GM23338 (cell line): ENCODE results near the gene NDUFS7. TPM values are rescaled to one million over a fixed set of nuclear protein-coding genes. Genes with fewer than 3 reads are reported as not detected.

ENCODE experiments used
- ATAC-seq: fragments of 200-7000 bp; cut with Tn5 transposase; 3 replicates; pipeline ENCODE4 v1.9.1; 2020
- DNase-seq: peaks from one replicate; pipeline ENCODE4 v3.0.0-alpha.2; 2015; ENCODE audit warnings: low spot score
- H2AFZ ChIP-seq: fragments of 200-600 bp; sonication (generic); 2 replicates; pipeline ENCODE4 v1.8.0; 2016; ENCODE audit warnings: antibody characterized with exemption, mild to moderate bottlenecking, moderate library complexity
- H3F3A ChIP-seq: fragments of 200-600 bp; sonication (generic); replicated peaks from 2 replicates; pipeline ENCODE4 v1.8.0; 2017; ENCODE audit warnings: antibody characterized with exemption, mixed run types, low read depth
- H3K27ac ChIP-seq: fragments of 200-600 bp; sonication (generic); 2 replicates; pipeline ENCODE4 v1.6.1; 2016; ENCODE audit warnings: low read depth
- H3K27me3 ChIP-seq: fragments of 200-600 bp; sonication (generic); 2 replicates; pipeline ENCODE4 v1.8.0; 2016; ENCODE audit warnings: mild to moderate bottlenecking, mixed run types, moderate library complexity; ENCODE audit not compliant: insufficient read depth
- H3K36me3 ChIP-seq: fragments of 200-600 bp; sonication (generic); 2 replicates; pipeline ENCODE4 v1.8.0; 2016; ENCODE audit warnings: mild to moderate bottlenecking; ENCODE audit not compliant: insufficient read depth
- H3K4me1 ChIP-seq: fragments of 200-600 bp; sonication (generic); 2 replicates; pipeline ENCODE4 v1.8.0; 2016; ENCODE audit warnings: mild to moderate bottlenecking, moderate library complexity; ENCODE audit not compliant: insufficient read depth
- H3K4me2 ChIP-seq: fragments of 200-600 bp; sonication (generic); 2 replicates; pipeline ENCODE4 v1.7.1; 2017; ENCODE audit warnings: mixed run types
- H3K4me3 ChIP-seq: fragments of 200-600 bp; sonication (generic); 2 replicates; pipeline ENCODE4 v1.6.1; 2016; ENCODE audit warnings: mixed run types
- H3K79me2 ChIP-seq: fragments of 200-600 bp; sonication (generic); replicated peaks from 2 replicates; pipeline ENCODE4 v1.8.0; 2017; ENCODE audit warnings: mild to moderate bottlenecking; ENCODE audit not compliant: insufficient read depth
- H3K9me2 ChIP-seq: fragments of 200-600 bp; sonication (generic); 2 replicates; pipeline ENCODE4 v1.8.0; 2017; ENCODE audit not compliant: insufficient read depth
- H4K20me1 ChIP-seq: fragments of 200-600 bp; sonication (generic); replicated peaks from 2 replicates; pipeline ENCODE4 v1.8.0; 2017; ENCODE audit warnings: mild to moderate bottlenecking; ENCODE audit not compliant: insufficient read depth
- H3K27ac Mint-ChIP-seq: 2 replicates; pipeline ENCODE4 v1.8.0; 2020; ENCODE audit warnings: inconsistent platforms, mild to moderate bottlenecking, moderate library complexity, mixed read lengths
- H3K27me3 Mint-ChIP-seq: 3 replicates; pipeline ENCODE4 v1.8.0; 2022; ENCODE audit warnings: low read depth, mild to moderate bottlenecking, moderate library complexity, mixed read lengths, inconsistent platforms; ENCODE audit not compliant: insufficient read depth, poor library complexity
- H3K36me3 Mint-ChIP-seq: 3 replicates; pipeline ENCODE4 v1.8.0; 2021; ENCODE audit warnings: low read depth, mild to moderate bottlenecking, inconsistent platforms, moderate library complexity, mixed read lengths
- H3K4me1 Mint-ChIP-seq: 3 replicates; pipeline ENCODE4 v1.8.0; 2020; ENCODE audit warnings: mild to moderate bottlenecking, inconsistent platforms, mixed read lengths
- H3K4me3 Mint-ChIP-seq: 3 replicates; pipeline ENCODE4 v1.8.0; 2021; ENCODE audit warnings: moderate library complexity, mild to moderate bottlenecking, inconsistent platforms, mixed read lengths
- H3K9me3 Mint-ChIP-seq: 3 replicates; pipeline ENCODE4 v1.8.0; 2020; ENCODE audit warnings: moderate library complexity, mild to moderate bottlenecking, inconsistent platforms, mixed read lengths
- CREB1 ChIP-seq: fragments of 250-450 bp; sonication (Bioruptor Pico); IDR thresholded peaks from 2 replicates; pipeline ENCODE4 v1.5.0; 2020; ENCODE audit warnings: low read depth, mild to moderate bottlenecking, moderate library complexity
- CTCF ChIP-seq, 2 experiments: fragments of 200-600 bp in 1 of 2; sonication (generic) in 1 of 2; conservative IDR thresholded peaks; 2 replicates each; pipeline versions ENCODE4 v1.5.1 to v1.6.1; 2016 to 2017; ENCODE audit warnings: antibody characterized with exemption in 2 of 2, low read depth in 2 of 2, mild to moderate bottlenecking in 2 of 2, moderate library complexity in 1 of 2
- ETS1 ChIP-seq: IDR thresholded peaks from 2 replicates; pipeline ENCODE4 v1.6.1; 2016; ENCODE audit warnings: antibody characterized with exemption
- EZH2 ChIP-seq: fragments of 200-600 bp; sonication (generic); IDR thresholded peaks from one replicate; pipeline ENCODE4 v1.8.0; 2017; ENCODE audit warnings: antibody characterized with exemption, mild to moderate bottlenecking, low read depth; ENCODE audit not compliant: unreplicated experiment
- EZH2phosphoT487 ChIP-seq: fragments of 200-600 bp; sonication (generic); IDR thresholded peaks from one replicate; pipeline ENCODE4 v1.8.1; 2018; ENCODE audit warnings: antibody characterized with exemption; ENCODE audit not compliant: unreplicated experiment
- JUNB ChIP-seq: IDR thresholded peaks from one replicate; pipeline ENCODE4 v1.6.1; 2016; ENCODE audit warnings: antibody characterized with exemption; ENCODE audit not compliant: unreplicated experiment
- NANOG ChIP-seq: IDR thresholded peaks from 2 replicates; pipeline ENCODE4 v1.6.1; 2016; ENCODE audit warnings: antibody characterized with exemption, borderline replicate concordance
- POLR2AphosphoS5 ChIP-seq: IDR thresholded peaks from 2 replicates; pipeline ENCODE4 v1.6.1; 2016; ENCODE audit warnings: antibody characterized with exemption, low read depth
- REST ChIP-seq: IDR thresholded peaks from one replicate; pipeline ENCODE4 v1.6.1; 2018; ENCODE audit warnings: antibody characterized with exemption; ENCODE audit not compliant: unreplicated experiment
- STAT1 ChIP-seq: IDR thresholded peaks from one replicate; pipeline ENCODE4 v1.6.1; 2016; ENCODE audit warnings: antibody characterized with exemption; ENCODE audit not compliant: unreplicated experiment
- ZNF114 ChIP-seq: fragments of 250-450 bp; sonication (Bioruptor Pico); IDR thresholded peaks from 2 replicates; pipeline ENCODE4 v1.5.0; 2020; ENCODE audit warnings: mild to moderate bottlenecking, moderate library complexity
- ZNF331 ChIP-seq: fragments of 250-450 bp; sonication (Bioruptor Pico); IDR thresholded peaks from 2 replicates; pipeline ENCODE4 v1.5.0; 2020; ENCODE audit warnings: low read depth, mild to moderate bottlenecking, moderate library complexity
- polyA plus RNA-seq: library from polyadenylated mRNA; unstranded; fragments of >200 nt; fragmentation: Nextera tagmentation; extraction: Ambion mirVana; gene quantifications from 2 replicates; pipeline ENCODE4 v1.2.1, GENCODE V29; 2016
- total RNA-seq: library from RNA; depleted of rRNA; stranded (reverse); fragments of >200 nt; shearing (Covaris generic); gene quantifications from 2 replicates; pipeline ENCODE4 v1.2.3, GENCODE V29; 2014

NDUFS7 gene
- total and polyA plus RNA-seq, 2 experiments from 2014 or later, result 132 to 203 TPM

DNA sequence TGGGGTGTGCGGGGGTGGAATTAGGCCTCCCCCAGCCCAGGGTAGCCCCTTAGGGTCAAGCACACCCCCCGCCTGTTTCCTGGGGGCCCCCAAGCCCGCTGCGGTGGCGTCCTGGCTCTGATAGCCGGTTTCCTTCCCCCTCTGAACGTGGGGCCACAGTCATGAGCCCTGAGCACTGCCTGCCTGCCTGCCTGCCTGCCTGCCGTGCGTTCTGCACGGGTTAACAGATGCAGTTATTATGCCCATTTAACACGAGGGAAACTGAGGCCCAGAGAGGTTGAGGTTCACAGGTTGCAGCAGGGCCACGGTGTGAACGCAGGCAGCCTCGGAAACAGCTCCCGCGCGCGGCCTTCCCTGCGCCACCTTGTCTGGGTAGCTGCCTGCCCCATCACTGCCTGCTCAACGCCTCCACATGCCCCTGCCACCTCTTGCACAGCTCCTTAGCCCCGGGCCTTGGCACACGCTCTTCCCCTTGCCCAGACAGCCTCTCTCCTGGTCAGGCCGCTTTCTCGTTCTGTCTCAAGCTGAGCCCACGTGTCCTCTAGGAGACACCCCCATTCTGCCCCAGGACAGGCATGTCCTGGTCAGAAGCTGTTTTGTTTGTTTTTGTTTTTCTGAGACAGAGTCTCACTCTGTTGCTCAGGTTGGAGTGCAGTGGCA lies 18.8 kb downstream of the NDUFS7 start:
- Histone ChIP-seq H3K79me2 (no peaks in the 10 kb centered on the region), H3K4me2 (no peak overlapping the region), H3K27me3 (peaks cover 6% of the 10 kb centered on the region; the same call in 1 of the 2 replicates), H3K9me2 (no peaks in the 10 kb centered on the region), H3K36me3 (no peaks in the 10 kb centered on the region), H3K4me1 (no peaks in the 10 kb centered on the region; the same call in 1 of the 2 replicates), H3F3A (peaks cover 10% of the 10 kb centered on the region; the same call in 1 of the 2 replicates), H3K27ac (no peak overlapping the region), H3K4me3 (no peak overlapping the region), H2AFZ (no peak overlapping the region), H4K20me1 (no peaks in the 10 kb centered on the region; the same call in 1 of the 2 replicates)
- peaks cover 10% of the 10 kb centered on the region for H3K4me1 Mint-ChIP-seq
- peak overlapping the region; percentile 55 for H3K4me3 Mint-ChIP-seq
- peaks cover 13% of the 10 kb centered on the region for H3K27me3 Mint-ChIP-seq
- H3K27ac Mint-ChIP-seq, result no peak overlapping the region
- TF ChIP-seq JUNB (no peak), NANOG (no peak), ZNF331 (no peak), CTCF (conservative IDR thresholded peaks at IDR 0.05; ENCODE audit: low read depth in 2 of 2) (no peak)
- no peaks in the 10 kb centered on the region; the same call in 2 of the 3 replicates for H3K36me3 Mint-ChIP-seq
- DNase-seq, result no peak
- H3K9me3 Mint-ChIP-seq, result no peaks in the 10 kb centered on the region
- ATAC-seq, result no peak

DNA sequence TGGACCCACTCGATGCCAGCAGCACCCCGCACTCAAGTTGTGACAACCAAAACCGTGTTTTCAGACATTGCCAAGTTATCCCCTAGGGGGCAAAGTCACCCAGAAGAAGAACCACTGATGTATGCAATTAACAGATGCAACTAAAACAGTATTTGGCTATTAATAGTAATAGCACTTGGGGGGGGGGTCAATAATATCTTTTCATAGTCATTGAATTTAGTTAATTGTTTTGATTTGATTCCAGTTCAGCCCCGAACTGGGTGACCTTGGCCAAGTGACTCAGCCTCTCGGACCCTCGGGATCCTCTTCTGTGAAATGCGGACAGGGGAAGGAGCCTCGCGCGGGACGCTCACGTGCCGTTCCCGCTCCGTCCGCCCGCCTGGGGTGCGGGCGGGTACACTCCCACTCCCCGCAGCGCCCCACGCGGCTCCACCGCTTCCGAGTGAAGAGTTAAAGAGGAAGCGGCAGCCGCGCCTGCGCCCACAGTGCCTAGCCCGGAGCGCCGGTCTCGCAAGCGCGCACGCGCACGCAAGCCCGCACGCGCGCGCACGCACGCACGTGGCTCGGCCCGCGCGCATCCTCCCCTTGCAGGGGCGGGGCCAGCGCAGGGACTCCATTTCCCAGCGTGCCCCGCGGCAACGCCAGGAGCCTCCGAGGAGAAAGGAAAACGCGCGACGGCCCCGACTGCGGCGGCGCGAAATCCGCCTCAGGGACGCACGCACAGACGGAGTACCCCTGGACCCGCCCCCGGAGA lies 23.2 kb downstream of the NDUFS7 start:
- peak overlapping the region; percentile 77 for H3K4me3 Mint-ChIP-seq
- peaks cover 23% of the 10 kb centered on the region for H3K27me3 Mint-ChIP-seq
- Histone ChIP-seq H3K4me2 (peak overlapping the region; percentile 81), H2AFZ (peak overlapping the region; percentile 33; the same call in 1 of the 2 replicates), H3F3A (peaks cover 7% of the 10 kb centered on the region; the same call in 1 of the 2 replicates), H3K4me1 (peaks cover 10% of the 10 kb centered on the region; the same call in 1 of the 2 replicates), H3K27me3 (peaks cover 3% of the 10 kb centered on the region; the same call in 1 of the 2 replicates), H3K27ac (no peak overlapping the region), H4K20me1 (peaks cover 34% of the 10 kb centered on the region), H3K9me2 (no peaks in the 10 kb centered on the region), H3K4me3 (peak overlapping the region; percentile 72), H3K79me2 (peaks cover 42% of the 10 kb centered on the region), H3K36me3 (no peaks in the 10 kb centered on the region)
- ATAC-seq, result peak; percentile 54
- peaks cover 25% of the 10 kb centered on the region for H3K36me3 Mint-ChIP-seq
- H3K4me1 Mint-ChIP-seq, result peaks cover 40% of the 10 kb centered on the region
- peak overlapping the region; percentile 82; the same call in 1 of the 2 replicates for H3K27ac Mint-ChIP-seq
- no peaks in the 10 kb centered on the region for H3K9me3 Mint-ChIP-seq
- peak; percentile 99 for DNase-seq
- no peak for TF ChIP-seq JUNB
- no peak for TF ChIP-seq STAT1
- TF ChIP-seq ETS1, result no peak; the same call in 1 of the 2 replicates
- peak; percentile 28 for TF ChIP-seq REST
- TF ChIP-seq EZH2phosphoT487, result no peak
- no peak for TF ChIP-seq EZH2
- TF ChIP-seq POLR2AphosphoS5, result peak; percentile 75
- no peak for TF ChIP-seq ZNF331
- no peak for TF ChIP-seq NANOG
- peak; percentile 71 for TF ChIP-seq CREB1
- peak; percentile 58 to 73 for TF ChIP-seq CTCF (conservative IDR thresholded peaks at IDR 0.05; ENCODE audit: low read depth in 2 of 2)
- TF ChIP-seq ZNF114 (CRISPR knock-in tag), result peak; percentile 75; the same call in 1 of the 2 replicates
